C4-2B (cell line): Measurements from ENCODE around the gene UXT.

ENCODE experiments used
- H3K27ac ChIP-seq: fragments of 450-650 bp; 2 replicates; pipeline ENCODE4 v1.5.1; 2017
- CTCF ChIP-seq: fragments of 450-650 bp; conservative IDR thresholded peaks from 2 replicates; pipeline ENCODE4 v1.5.1; 2017; ENCODE audit warnings: mild to moderate bottlenecking
- ZFX ChIP-seq: fragments of 450-650 bp; IDR thresholded peaks from 2 replicates; pipeline ENCODE4 v1.6.1; 2017

Gene UXT

GRCh38 chrX:47658684-47659420 lies at the start of gene UXT:
Gene UXT, minus strand, starts transcription at chrX:47659180. Its CDS starts 253 bp downstream, at chrX:47658927.
- TF ChIP-seq ZFX (peak; percentile 46), CTCF (no peak)
- H3K27ac ChIP-seq, result peak within 1 kb of the TSS; percentile 85

- H3K27ac ChIP-seq, result no peak overlapping the region
- no peak for TF ChIP-seq ZFX
- TF ChIP-seq CTCF, result no peak
These were observed 48.2 kb upstream of the UXT start for GRCh38 chrX:47707031-47707780.

DNA sequence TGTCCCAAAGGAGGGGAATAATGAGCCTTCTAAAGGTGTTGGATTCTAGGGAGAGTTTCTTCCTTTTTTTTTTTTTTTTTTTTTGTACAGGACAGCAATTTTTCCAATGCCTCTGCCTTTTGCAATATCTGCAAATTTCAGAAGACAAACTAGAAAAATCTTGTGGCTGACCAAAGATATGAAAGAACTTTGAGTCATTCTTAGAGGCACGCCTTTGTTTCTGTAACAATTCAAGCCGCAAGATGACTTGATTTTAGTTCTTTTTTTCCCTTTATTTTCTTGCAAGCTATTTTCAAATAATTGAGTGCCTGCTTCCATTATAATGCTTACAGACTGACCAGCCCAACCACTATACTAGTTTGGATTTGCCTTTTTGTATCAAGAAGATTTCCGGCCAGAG lies 47.6 kb upstream of the UXT start:
- no peak overlapping the region for H3K27ac ChIP-seq
- no peak for TF ChIP-seq ZFX
- no peak for TF ChIP-seq CTCF

- TF ChIP-seq CTCF (no peak), ZFX (no peak)
- no peak overlapping the region for H3K27ac ChIP-seq
These were observed 45.8 kb upstream of the UXT start for GRCh38 chrX:47704736-47705135.

DNA sequence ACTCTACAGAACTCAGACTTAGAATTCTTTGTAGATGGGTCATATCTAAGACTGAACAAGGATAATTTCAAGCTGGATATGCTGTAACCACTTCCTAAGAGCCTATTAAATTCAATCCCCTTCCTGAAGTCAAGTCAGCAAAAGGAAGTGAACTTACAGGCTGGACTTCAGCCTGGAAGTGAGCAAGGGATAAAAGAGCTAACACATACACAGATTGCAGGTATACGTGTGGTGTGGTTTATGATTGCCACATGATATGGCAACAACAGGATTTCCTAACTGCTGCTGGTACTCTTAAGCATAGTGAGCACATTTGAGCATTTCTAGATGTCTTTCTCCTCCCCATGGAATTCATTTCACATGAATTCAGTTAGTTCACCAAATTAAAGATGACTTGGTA lies 38.2 kb upstream of the UXT start:
- no peak overlapping the region for H3K27ac ChIP-seq

GRCh38 chrX:47690175-47690574 lies 31.2 kb upstream of the UXT start:
- TF ChIP-seq CTCF (no peak), ZFX (no peak)

More for the DNA sequence above, 38.2 kb upstream of the UXT start:
- TF ChIP-seq ZFX (no peak), CTCF (no peak)

DNA sequence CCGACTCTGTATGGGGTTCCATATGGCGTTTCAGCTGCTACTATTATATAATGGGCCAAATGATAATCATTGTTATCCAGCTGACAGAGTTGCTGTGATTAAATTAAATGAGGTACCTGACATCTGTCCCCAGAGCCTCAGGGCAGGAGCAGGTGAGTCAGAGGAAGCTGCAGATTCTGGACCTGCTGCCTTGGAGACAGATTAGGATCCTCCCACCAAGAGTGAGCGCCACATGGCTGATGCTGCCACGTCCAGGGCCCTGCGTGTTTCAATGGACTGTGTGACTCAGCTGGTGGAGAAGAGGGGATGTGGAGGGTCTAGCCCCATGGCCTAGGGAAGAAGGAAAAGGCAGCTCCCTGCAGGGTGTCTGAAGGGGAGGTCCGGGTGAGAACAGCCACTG lies 28.3 kb upstream of the UXT start:
- TF ChIP-seq CTCF (no peak), ZFX (no peak)
- H3K27ac ChIP-seq, result no peak overlapping the region

More at GRCh38 chrX:47690175-47690574, 31.2 kb upstream of the UXT start:
- no peak overlapping the region for H3K27ac ChIP-seq
